Raji (cell line): Measurements from ENCODE around the gene ASH1L.

Experiments
- POLR2A ChIP-seq: IDR thresholded peaks from 2 replicates; pipeline ENCODE4 v1.6.1; 2011; ENCODE audit warnings: low read depth, low read length, control low read depth; ENCODE audit not compliant: insufficient read depth

The ASH1L gene

DNA sequence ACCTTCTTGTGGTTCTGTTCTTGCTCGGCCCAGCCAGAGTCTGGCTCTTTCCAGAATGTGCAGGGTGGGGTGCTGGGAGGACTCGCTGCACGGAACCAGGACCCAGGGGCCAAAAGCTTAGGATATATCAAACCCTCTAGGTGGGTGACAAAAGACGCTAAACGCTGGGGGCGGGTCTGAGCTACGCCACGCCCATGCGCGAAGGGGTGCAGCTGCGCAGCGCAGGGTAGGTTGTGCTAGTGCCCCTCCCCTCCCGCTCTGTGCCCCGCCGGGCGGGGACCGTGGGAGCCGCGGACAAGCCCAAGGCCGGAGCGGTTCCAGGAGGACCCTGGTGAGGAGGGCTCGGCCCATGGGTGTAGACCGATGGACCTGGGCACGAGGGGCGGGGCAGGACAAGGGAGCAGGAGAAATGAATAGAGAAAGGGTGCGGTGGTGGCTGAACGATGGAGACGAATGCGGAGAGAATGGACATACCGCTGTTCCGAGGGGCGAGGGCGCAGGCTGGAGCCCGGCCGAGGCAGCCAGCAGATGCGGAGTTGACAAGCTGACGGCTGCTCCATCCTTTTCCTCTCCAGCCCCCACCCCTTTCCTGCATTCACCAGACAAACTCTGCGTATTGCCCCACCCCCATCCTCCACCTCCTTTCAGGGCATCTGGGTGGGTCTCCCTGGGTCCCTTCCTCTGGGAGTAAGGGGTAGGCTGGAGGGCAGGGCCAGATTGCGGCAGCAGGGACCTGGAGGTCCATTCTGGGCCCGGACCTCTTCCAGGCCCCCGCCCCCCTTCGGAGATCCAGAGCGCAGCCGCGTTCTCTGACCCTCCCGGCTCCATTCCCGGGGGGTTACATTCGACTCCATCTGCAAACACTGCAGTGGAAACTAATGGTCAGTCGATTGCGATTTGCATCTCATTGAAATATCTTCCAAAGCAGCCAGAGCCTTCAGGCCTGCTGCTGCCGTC is 241.7 kb downstream of the ASH1L start, which contains the start of gene RUSC1:
TSS of gene RUSC1 (plus strand) at position 234 of the 957 bp plus-strand sequence. CDS start 880 bp downstream, outside the sequence.
- TF ChIP-seq POLR2A: peak; percentile 31; the same call in 1 of the 2 replicates

DNA sequence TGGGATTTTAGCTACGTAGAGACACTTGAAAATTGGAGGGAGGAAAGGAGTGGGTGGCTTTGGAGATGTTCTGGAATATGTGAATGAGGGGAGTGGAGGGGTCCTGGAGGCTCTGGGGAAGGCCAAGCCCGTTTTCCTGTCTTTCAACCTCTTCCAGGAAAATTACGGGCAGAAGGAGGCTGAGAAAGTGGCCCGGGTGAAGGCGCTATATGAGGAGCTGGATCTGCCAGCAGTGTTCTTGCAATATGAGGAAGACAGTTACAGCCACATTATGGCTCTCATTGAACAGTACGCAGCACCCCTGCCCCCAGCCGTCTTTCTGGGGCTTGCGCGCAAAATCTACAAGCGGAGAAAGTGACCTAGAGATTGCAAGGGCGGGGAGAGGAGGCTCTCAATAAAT is 242.4 kb downstream of the ASH1L start:
- TF ChIP-seq POLR2A: no peak

DNA sequence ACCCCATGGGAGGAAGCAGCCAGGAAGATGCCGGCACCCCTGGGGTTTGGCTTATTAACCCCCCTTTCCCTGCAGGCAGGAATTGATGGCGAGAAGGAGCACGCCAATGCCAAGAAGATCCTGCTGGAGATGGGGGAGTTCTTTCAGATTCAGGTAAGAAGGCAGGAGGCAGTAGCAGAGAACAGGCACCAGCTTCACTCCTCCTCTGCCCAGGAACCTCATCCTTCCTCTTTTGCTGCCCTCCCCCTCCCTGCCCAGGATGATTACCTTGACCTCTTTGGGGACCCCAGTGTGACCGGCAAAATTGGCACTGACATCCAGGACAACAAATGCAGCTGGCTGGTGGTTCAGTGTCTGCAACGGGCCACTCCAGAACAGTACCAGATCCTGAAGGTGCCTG is 243.1 kb downstream of the ASH1L start:
- peak; percentile 34; the same call in 1 of the 2 replicates for TF ChIP-seq POLR2A

- TF ChIP-seq POLR2A: no peak
Observed at GRCh38 chr1:155318082-155318481, 244.5 kb downstream of the ASH1L start.

DNA sequence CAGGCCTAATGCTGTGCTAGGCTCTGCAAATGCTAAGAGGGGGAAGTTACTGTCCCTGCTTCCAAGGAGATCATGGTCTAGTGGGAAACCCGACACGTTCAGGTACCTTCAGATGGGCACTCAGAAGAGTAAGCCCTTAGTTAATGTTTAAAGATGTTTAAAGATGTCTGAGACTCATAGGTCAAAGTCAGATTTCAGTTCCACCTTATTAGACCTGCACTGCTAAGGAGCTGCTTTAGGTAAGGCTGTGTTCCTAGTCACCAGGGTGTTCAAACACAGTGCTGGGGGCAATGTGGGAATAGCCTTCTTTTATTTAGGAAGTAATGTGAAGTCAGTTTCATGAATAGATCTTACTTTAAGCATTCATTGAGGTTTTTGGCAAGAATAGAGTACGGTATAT is 245.7 kb downstream of the ASH1L start:
- no peak for TF ChIP-seq POLR2A

DNA sequence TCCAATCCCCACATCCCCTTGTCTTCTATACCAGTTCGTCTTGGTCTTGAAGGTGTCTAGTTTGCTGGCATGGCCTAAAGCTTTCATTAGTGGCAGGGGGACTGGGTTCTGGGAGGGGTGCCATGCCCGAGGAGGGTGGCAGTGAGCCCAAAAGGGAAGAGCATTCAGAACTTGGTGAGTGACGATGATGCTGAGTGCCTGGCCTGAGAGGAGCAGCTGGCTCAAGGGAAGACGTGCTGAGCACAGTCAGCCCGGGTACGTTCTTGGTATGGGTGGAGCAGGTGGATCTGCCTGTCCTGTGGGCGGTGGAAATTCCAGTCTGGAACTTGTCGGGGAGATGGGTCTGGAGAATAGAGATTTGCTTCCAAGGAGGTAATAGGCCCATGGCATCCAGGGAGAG is 249.3 kb downstream of the ASH1L start:
- TF ChIP-seq POLR2A: no peak

DNA sequence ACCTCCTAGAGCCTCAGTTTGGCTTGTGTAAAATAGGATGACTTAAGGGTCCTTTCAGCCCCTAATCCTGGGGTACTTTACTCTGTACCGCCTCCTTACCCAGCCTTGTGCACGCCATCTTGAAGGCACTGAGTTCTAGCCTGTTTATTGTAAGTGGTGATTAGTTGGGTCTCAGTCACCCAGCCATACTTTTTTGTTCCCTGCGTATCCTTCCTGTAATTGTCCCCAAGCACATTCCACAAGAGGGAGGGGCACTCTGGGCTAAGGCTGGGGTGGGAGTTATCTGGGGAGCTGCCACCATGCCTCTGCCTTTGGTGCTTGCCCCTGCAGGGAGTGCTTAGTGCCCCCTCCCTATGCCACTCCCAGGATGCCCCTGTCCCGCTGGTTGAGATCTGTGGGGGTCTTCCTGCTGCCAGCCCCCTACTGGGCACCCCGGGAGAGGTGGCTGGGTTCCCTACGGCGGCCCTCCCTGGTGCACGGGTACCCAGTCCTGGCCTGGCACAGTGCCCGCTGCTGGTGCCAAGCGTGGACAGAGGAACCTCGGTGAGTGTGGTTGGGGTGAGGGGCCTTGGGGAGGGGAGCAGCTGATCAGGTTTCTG is 253.1 kb downstream of the ASH1L start:
- TF ChIP-seq POLR2A: peak; percentile 33; the same call in 1 of the 2 replicates

DNA sequence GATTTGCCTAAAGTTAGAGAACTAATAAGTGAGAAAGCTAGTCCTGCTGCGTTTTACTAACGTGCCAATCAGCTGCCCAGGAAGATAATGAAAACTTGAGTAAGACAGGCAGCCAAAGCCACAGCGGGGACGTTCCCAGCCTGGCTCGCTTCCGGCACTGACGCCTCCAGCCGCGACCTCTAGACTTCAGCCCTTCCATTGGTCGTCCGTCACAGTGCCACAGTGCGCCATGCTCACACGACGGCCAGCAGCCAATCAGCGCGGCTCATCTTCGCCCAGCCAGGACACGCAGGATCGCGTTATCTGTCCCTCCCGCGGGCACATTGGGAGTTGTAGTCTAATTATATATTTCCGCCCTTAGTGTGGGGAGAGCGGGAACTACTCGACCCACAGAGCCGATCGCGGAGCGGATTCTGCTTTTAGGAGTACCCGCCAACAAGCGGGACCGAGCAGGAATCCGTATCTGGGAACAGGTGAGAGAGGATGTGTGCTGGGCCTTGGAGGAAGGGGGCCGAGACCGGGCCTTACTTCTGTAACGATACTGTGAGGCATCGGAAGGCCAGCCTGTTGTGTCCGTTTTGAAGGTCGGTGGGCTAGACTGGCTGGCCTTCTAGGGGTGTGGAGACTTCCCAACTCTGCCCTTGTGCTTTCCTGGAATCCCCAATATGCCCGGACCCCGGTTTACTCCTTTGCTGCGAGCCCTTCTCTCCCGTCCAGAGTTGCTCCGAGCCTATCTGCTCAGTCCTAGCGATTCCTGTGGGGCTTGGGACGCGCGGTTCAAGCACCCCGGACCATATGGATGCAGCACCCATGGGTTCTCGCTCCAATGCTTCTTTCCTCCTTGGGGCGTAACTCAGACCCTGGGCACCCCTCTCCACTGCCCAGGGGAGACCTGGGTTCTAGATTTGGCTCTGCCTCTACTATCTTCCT is 253.8 kb downstream of the ASH1L start, which contains the start of gene FDPS:
TSS of gene FDPS (plus strand) at position 374 of the 930 bp plus-strand sequence. CDS start 924 bp downstream, outside the sequence.
- peak; percentile 73 for TF ChIP-seq POLR2A

DNA sequence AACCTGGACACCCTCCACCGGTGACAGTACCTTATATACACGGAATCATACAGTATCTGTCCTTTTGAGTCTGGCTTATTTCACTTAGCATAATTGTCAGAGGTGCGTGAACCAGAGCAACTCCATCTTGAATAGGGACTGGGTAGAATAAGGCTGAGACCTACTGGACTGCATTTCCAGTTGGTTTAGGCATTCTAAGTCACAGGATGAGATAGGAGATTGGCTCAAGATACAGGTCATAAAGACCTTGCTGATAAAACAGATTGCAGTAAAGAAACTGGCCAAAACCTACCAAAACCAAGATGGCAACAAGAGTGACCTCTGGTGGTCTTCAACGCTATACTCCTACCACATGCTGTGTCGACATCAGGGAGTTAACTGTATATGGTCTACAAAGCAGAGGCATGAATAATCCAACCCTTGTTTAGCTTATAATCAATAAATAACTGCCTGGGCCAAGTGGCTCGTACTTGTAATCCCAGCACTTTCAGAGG is 255.3 kb downstream of the ASH1L start:
- TF ChIP-seq POLR2A: no peak

- no peak for TF ChIP-seq POLR2A
Observed at GRCh38 chr1:155305881-155306391, 256.7 kb downstream of the ASH1L start.

GRCh38 chr1:155304558-155305063 is 258.0 kb downstream of the ASH1L start:
- no peak for TF ChIP-seq POLR2A

DNA sequence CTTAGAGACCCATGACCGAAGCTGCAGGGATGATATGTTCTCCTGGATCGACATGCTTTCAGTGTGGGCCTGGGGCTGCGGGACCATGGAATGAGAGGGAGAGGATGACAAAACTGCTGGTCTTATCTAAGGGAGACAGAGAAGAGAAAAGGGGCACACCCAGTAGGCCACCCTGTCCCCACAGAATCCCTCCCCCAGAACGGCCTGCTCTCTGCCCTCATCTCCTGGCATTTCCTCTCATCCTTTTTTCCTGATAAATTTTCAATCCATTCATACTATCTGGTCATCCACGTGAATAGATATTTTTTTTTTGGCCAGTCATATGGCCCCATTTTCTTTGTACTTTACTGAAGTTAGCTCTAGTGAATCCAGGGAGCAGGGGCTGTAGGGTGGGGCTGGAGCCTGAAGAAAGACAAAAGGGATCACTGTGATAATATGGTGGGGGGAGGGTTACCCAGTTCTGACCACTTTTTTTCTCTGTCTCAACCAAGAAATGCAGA is 261.2 kb downstream of the ASH1L start, which contains the start of gene PKLR:
TSS of gene PKLR (minus strand) at position 97 of the 500 bp plus-strand sequence. CDS start at position 54, 43 bp downstream.
- TF ChIP-seq POLR2A: no peak

- no peak for TF ChIP-seq POLR2A
Observed at GRCh38 chr1:155300553-155301329, 261.9 kb downstream of the ASH1L start.

- no peak for TF ChIP-seq POLR2A
Observed at GRCh38 chr1:155300024-155300423, 262.6 kb downstream of the ASH1L start.

- no peak for TF ChIP-seq POLR2A
Observed at GRCh38 chr1:155297384-155297783, 265.2 kb downstream of the ASH1L start.
